Lung (tissue), 12 donors: ENCODE measurements around the gene HECA. TPM values are rescaled to one million over a fixed set of nuclear protein-coding genes. Genes with fewer than 3 reads are reported as not detected.

Experiments used
- ATAC-seq: fragments of 200-7000 bp; cut with Tn5 transposase; one replicate; pipeline ENCODE4 v1.9.1; 2020; ENCODE audit warnings: moderate number of reproducible peaks; ENCODE audit not compliant: insufficient read depth, low FRiP score
- DNase-seq, 3 donors: peaks; one replicate each; pipeline ENCODE4 v3.0.0-alpha.2; 2013 to 2017
- H3K27ac ChIP-seq, 2 donors: one replicate each; pipeline ENCODE4 v1.5.1; 2013; ENCODE audit warnings: mild to moderate bottlenecking in 2 of 2, moderate library complexity in 2 of 2, control low read depth in 1 of 2, inconsistent platforms in 1 of 2, low read depth in 1 of 2, low read length in 1 of 2
- H3K27me3 ChIP-seq, 3 donors: one replicate each; pipeline ENCODE4 v1.5.1; 2013; ENCODE audit warnings: low read length in 2 of 3; ENCODE audit not compliant: control insufficient read depth in 3 of 3, insufficient read depth in 3 of 3
- H3K36me3 ChIP-seq, 4 donors: one replicate each; pipeline ENCODE4 v1.5.1; 2013; ENCODE audit warnings: low read length in 4 of 4, mild to moderate bottlenecking in 1 of 4, moderate library complexity in 1 of 4; ENCODE audit not compliant: control insufficient read depth in 4 of 4, insufficient read depth in 4 of 4
- H3K4me1 ChIP-seq, 5 donors: one replicate each; pipeline ENCODE4 v1.5.1; 2013; ENCODE audit warnings: low read length in 5 of 5, mild to moderate bottlenecking in 2 of 5, moderate library complexity in 1 of 5; ENCODE audit not compliant: control insufficient read depth in 5 of 5, insufficient read depth in 5 of 5
- H3K4me3 ChIP-seq: one replicate; pipeline ENCODE4 v1.5.1; 2013; ENCODE audit warnings: mild to moderate bottlenecking, control low read depth, moderate library complexity
- H3K9ac ChIP-seq, 2 donors: one replicate each; pipeline ENCODE4 v1.5.1; 2013; ENCODE audit warnings: low read length in 2 of 2, control low read depth in 1 of 2; ENCODE audit not compliant: insufficient read depth in 1 of 2
- H3K9me3 ChIP-seq, 4 donors: one replicate each; pipeline ENCODE4 v1.5.1; 2013; ENCODE audit warnings: low read length in 3 of 4, mild to moderate bottlenecking in 1 of 4, moderate library complexity in 1 of 4; ENCODE audit not compliant: control insufficient read depth in 4 of 4, insufficient read depth in 3 of 4
- WGBS, 2 donors: extraction: QIAGEN DNeasy Blood & Tissue Kit; methylation state at CpG; one replicate each; pipeline ENCODE4 v1.1.7; 2013; 5-methylcytosine and 5-hydroxymethylcytosine counted together
- polyA plus RNA-seq, 2 donors: library from polyadenylated mRNA; stranded (reverse); fragments of 200-250 nt; gene quantifications; one replicate each; pipeline ENCODE4 v1.2.1, GENCODE V29; 2013
- total RNA-seq, 2 donors: library from RNA; depleted of rRNA in 1 of 2; stranded (reverse); fragments of >200 nt in 1 of 2; gene quantifications; one replicate each; pipeline ENCODE4 v1.2.1, GENCODE V29; 2014 to 2021
- TF ChIP-seq, protein P1 (sequence below): IDR thresholded peaks from 2 replicates; pipeline ENCODE4 v1.5.1; 2012; ENCODE audit warnings: mild to moderate bottlenecking; ENCODE audit errors: control extremely low read depth, extremely low read depth
- donor health status: control.
- donor health status: control.
- donor health status: Bipolar disorder and iron deficiency.
- donor health status: healthy.
- donor health status: DM: yes; HTN: yes; CAD: no.

Gene HECA
- total and polyA plus RNA-seq, 4 donors, result 12.1 to 37.6 (median 21.8) TPM

DNA sequence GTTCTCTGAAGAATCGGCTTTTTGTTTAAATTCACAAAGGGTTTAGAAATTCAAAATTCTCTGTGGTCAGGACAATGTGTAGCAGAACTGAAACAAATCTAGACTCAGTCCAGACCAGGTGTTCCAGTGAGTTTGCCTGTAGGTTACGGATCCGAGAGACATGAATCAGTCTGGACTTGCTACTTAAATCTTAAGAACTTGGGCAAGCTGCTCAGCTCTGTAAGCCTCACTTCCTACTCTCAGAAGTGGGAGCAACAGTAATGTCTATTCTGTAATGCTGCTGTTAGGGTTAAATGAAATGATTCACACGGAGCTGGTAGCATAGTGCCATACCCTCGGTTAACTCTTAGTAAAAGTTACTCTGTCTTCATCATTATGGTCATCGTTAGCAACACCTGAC lies 37.7 kb downstream of the HECA start:
- TF ChIP-seq, protein P1, sequence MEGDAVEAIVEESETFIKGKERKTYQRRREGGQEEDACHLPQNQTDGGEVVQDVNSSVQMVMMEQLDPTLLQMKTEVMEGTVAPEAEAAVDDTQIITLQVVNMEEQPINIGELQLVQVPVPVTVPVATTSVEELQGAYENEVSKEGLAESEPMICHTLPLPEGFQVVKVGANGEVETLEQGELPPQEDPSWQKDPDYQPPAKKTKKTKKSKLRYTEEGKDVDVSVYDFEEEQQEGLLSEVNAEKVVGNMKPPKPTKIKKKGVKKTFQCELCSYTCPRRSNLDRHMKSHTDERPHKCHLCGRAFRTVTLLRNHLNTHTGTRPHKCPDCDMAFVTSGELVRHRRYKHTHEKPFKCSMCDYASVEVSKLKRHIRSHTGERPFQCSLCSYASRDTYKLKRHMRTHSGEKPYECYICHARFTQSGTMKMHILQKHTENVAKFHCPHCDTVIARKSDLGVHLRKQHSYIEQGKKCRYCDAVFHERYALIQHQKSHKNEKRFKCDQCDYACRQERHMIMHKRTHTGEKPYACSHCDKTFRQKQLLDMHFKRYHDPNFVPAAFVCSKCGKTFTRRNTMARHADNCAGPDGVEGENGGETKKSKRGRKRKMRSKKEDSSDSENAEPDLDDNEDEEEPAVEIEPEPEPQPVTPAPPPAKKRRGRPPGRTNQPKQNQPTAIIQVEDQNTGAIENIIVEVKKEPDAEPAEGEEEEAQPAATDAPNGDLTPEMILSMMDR, result no peak

DNA sequence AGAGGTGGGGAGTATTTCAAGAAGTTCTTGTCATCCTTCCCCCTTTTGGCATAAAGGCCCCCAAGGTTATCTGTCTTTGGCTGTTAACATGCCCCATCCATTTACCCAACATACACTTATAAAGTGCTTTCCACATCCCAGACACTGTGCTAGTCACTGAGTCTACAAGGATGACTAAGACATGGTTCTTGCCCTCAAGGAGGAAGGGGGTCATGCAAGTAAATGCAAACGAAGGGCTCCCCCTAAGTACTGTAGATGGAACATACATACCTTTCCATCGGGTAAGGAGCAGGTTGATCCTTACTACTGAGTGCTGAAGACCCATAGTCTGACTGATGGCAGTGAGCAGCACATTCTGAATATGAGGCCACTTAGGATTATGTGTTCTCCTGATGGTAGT lies 38.3 kb downstream of the HECA start:
- Histone ChIP-seq H3K36me3 (peaks cover 16 to 21% (median 18%) of the 10 kb centered on the region in 4 donors), H3K4me1 (peaks cover 0 to 5% (median 0%) of the 10 kb centered on the region in 5 donors), H3K9ac (no peak overlapping the region), H3K9me3 (no peaks in the 10 kb centered on the region), H3K27me3 (no peaks in the 10 kb centered on the region), H3K4me3 (no peak overlapping the region), H3K27ac (no peak overlapping the region)
- WGBS, 2 donors, result 53 to 61% methylated on average over 2 of the region's 2 CpGs
- TF ChIP-seq, protein P1, result no peak
- DNase-seq, result no peak
- no peak for ATAC-seq

More for the DNA sequence above, 37.7 kb downstream of the HECA start:
- Histone ChIP-seq H3K9ac (no peak overlapping the region), H3K4me1 (peaks cover 0 to 5% (median 0%) of the 10 kb centered on the region in 5 donors), H3K36me3 (peaks cover 16 to 21% (median 18%) of the 10 kb centered on the region in 4 donors), H3K9me3 (no peaks in the 10 kb centered on the region), H3K27me3 (no peaks in the 10 kb centered on the region), H3K4me3 (no peak overlapping the region), H3K27ac (no peak overlapping the region)
- DNase-seq, result no peak
- 80 to 85% methylated on average over 6 of the region's 6 CpGs for WGBS, 2 donors
- ATAC-seq, result no peak

DNA sequence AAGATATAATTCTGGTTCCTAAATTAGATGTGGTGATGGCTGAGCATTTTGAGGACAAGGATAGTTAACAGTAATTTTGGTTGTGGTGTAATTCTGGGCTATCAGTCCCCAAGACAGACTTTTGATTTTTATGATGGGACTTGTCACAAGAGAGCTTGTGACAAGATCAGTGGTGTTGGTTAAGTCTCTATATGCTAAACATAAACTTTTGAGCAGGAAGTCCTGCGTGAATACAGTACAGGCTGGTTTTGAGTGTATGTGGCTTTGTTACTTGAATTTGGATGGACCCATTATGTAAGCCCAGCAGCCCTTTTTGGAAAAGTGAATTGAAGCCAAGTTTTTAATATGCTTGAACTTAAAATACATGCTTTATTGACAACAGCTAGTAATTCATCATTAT lies 38.9 kb downstream of the HECA start:
- Histone ChIP-seq H3K27ac (no peak overlapping the region), H3K4me1 (peaks cover 0 to 5% (median 0%) of the 10 kb centered on the region in 5 donors), H3K36me3 (peaks cover 17 to 21% (median 20%) of the 10 kb centered on the region in 4 donors), H3K9me3 (no peaks in the 10 kb centered on the region), H3K9ac (no peak overlapping the region), H3K27me3 (no peaks in the 10 kb centered on the region), H3K4me3 (no peak overlapping the region)
- WGBS, 2 donors, result 90 to 100% methylated on average over 1 of the region's 1 CpG
- TF ChIP-seq, protein P1, result no peak
- DNase-seq (no peak), ATAC-seq (no peak)

DNA sequence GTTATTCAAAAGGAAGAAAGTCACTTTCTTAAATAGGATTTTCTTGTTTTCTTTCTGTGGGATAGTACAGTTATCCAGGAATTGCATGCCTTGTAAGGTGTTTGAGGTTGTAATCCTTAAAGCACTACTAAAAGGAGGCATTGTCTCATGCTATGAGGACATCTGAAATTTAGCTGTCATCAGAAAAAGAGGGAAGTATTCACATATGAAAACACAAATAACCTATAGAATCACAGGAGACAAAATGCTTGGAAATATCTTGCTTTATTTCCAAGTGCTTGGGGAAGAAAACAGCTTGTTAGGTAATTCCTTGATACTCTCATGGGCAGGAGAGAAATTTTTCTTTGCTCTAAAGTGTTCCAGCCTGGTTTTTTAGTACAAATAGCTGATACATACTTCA lies 40.1 kb downstream of the HECA start:
- H3K36me3 ChIP-seq, result peaks cover 16 to 22% (median 20%) of the 10 kb centered on the region in 4 donors
- peaks cover 0 to 5% (median 0%) of the 10 kb centered on the region in 5 donors for H3K4me1 ChIP-seq
- DNase-seq (no peak), ATAC-seq (no peak)
- TF ChIP-seq, protein P1, result no peak
- no peak overlapping the region for H3K4me3 ChIP-seq
- H3K27me3 ChIP-seq, result no peaks in the 10 kb centered on the region
- H3K9me3 ChIP-seq, result no peaks in the 10 kb centered on the region
- H3K27ac ChIP-seq, result no peak overlapping the region
- no peak overlapping the region for H3K9ac ChIP-seq
